Stimulated activated naive CD8-positive, alpha-beta T cell treated with anti-CD3 and anti-CD28 coated beads, Interleukin-15, Interleukin-2, amounts not matched to agents 100 ng/mL and 50 ng/mL, for 24 hours (primary cell): Measurements from ENCODE around the gene FN3KRP.

ENCODE experiments used
- H3K27ac Mint-ChIP-seq: one replicate; pipeline ENCODE4 v1.8.0; 2021; ENCODE audit warnings: mild to moderate bottlenecking, mixed read lengths
- H3K27me3 Mint-ChIP-seq: one replicate; pipeline ENCODE4 v1.8.0; 2021; ENCODE audit warnings: mixed read lengths
- H3K36me3 Mint-ChIP-seq: one replicate; pipeline ENCODE4 v1.8.0; 2021; ENCODE audit warnings: low read depth, mixed read lengths
- H3K4me1 Mint-ChIP-seq: one replicate; pipeline ENCODE4 v1.8.0; 2021; ENCODE audit warnings: low read depth, mixed read lengths
- H3K4me3 Mint-ChIP-seq: one replicate; pipeline ENCODE4 v1.8.0; 2021; ENCODE audit warnings: mild to moderate bottlenecking, mixed read lengths
- H3K9me3 Mint-ChIP-seq: one replicate; pipeline ENCODE4 v1.8.0; 2021; ENCODE audit warnings: mixed read lengths

Gene FN3KRP

DNA sequence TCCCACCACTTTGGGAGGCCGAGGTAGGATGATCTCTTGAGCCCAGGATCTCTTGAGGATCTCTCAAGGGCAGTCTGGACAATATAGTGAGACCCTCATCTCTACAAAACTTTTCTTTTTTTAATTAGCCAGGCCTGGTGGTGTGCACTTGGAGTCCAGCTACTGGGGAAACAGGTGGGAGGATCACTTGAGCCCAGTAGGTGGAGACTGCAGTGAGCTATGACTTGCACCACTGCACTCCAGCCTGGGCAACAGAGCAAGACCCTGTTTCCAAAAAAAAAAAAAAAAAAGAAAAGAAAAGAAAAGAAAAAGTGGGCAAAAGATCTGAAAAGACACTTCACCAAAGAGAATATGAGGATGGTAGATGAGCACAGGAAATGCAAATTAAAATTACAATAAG lies 33.0 kb upstream of the FN3KRP start:
- Mint-ChIP-seq H3K36me3 (peaks cover 4% of the 10 kb centered on the region), H3K9me3 (peaks cover 3% of the 10 kb centered on the region), H3K27me3 (no peaks in the 10 kb centered on the region), H3K27ac (no peak overlapping the region), H3K4me1 (no peaks in the 10 kb centered on the region), H3K4me3 (no peak overlapping the region)

DNA sequence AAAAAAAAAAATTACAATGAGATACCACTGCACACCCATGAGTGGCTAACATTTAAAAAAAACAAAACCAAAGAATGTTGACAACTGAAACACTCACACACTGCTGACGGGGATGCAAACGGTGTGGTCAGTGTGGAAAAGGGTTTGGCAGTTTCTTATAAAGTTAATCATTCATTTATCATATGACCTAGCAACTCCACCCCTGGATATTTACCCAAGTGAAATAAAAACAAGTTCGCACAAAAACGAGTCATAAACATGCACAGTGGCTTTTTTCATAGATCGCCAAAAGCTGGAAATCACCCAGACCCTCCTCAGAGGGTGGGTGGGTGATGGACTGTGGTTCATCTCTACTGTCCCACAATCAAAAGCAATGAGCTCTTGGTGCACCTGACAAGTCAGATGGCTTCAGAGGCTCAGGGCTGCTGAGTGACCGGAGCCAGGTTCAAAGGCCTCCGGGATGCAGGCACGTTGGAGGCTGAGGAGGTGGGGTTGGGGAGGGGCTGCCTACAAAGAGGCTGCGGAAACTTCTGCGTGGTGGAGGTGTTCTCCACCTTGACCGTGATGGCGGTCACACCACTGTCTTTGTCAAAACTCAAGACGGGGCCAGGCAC lies 32.2 kb upstream of the FN3KRP start:
- Mint-ChIP-seq H3K27ac (no peak overlapping the region), H3K27me3 (no peaks in the 10 kb centered on the region), H3K4me3 (no peak overlapping the region), H3K36me3 (peaks cover 4% of the 10 kb centered on the region), H3K9me3 (peaks cover 3% of the 10 kb centered on the region), H3K4me1 (no peaks in the 10 kb centered on the region)

DNA sequence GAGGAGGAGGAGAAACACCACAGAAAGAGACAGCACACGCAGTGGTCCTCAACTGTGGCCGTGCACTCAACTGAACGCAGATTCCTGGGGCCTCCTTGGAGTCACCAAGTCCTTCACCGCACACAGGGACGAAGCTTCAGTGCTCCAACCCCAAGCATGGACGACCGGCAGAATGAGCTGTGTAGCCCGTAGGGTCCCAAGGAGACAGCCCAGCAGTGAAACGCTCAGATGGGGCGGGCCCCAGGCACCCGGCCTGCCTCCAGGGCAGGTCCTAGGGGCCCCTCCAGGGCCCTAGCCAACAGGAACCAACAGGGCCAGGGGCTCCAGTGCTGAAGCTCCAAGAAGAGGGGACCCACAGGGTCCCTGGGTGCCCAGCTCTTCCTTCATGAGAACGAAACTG lies 31.2 kb upstream of the FN3KRP start:
- Mint-ChIP-seq H3K36me3 (peaks cover 4% of the 10 kb centered on the region), H3K27ac (no peak overlapping the region), H3K4me3 (no peak overlapping the region), H3K27me3 (no peaks in the 10 kb centered on the region), H3K9me3 (peaks cover 3% of the 10 kb centered on the region), H3K4me1 (no peaks in the 10 kb centered on the region)

DNA sequence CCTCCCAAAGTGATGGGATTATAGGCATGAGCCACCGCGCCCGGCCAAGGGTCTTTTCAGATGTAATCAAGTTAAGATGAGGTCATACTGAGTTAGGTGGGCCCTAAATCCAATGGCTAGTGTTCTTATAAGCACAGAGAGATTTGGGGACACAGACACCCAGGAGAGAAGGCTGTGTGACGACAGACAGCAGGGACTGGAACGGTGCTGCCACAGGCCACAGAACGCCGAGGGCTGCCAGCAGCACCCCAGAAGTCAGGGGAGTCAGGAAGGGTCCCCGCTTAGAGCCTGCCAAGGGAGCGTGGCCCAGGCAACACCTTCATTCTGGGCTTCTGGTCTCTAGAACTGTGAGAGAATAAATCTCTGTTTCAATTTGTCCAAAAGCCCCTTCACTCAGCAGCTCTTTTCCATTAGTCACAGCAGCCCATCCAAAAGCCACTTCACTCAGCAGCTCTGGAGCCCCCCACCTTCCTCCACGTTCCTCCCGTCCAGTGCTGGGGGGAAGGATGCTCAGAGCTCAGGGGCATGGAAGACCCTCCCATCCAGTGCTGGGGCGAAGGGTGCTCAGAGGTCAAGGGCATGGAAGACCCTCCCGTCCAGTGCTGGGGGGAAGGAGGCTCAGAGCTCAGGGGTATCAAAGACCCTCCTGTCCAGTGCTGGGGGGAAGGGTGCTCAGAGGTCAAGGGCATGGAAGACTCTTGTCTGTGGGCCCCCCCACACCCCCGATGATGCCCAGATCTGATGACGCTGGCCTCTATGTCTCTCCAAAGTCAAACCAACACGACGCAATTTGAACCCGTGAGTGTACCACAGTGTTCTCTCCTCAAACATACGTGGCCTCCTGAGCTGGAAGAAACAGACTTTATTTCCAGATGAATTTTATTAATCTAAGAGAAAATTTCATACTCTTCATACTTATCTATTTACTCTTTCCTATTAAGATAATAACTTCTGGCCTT lies 29.9 kb upstream of the FN3KRP start:
- no peak overlapping the region for H3K4me3 Mint-ChIP-seq
- no peaks in the 10 kb centered on the region for H3K27me3 Mint-ChIP-seq
- peaks cover 2% of the 10 kb centered on the region for H3K4me1 Mint-ChIP-seq
- H3K27ac Mint-ChIP-seq, result no peak overlapping the region
- peaks cover 3% of the 10 kb centered on the region for H3K9me3 Mint-ChIP-seq
- H3K36me3 Mint-ChIP-seq, result peaks cover 4% of the 10 kb centered on the region

DNA sequence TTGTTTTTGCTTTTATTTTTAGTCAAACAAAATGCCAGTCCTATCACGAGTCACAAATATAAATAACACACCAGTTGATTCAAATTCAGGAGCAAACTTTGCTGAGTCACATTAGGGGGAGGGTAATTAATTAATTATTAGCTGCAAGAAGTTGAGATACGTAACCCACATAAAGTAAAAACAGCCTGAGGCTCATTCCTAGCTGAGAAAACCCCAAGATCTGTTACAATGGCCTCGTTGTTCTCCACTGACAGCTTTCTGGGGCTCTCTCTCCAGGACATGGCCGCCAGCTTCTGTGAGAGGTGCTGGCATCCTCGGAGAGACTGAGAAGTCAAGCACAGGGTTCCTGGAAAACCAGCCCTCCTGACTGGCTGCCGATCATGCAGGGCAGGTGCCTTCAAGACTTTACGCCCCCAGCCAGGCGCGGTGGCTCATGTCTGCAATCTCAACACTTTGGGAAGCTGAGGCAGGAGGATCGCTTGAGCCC lies 29.1 kb upstream of the FN3KRP start:
- H3K27me3 Mint-ChIP-seq, result no peaks in the 10 kb centered on the region
- H3K27ac Mint-ChIP-seq, result no peak overlapping the region
- H3K4me3 Mint-ChIP-seq, result no peak overlapping the region
- peaks cover 3% of the 10 kb centered on the region for H3K4me1 Mint-ChIP-seq
- no peaks in the 10 kb centered on the region for H3K36me3 Mint-ChIP-seq
- H3K9me3 Mint-ChIP-seq, result no peaks in the 10 kb centered on the region

DNA sequence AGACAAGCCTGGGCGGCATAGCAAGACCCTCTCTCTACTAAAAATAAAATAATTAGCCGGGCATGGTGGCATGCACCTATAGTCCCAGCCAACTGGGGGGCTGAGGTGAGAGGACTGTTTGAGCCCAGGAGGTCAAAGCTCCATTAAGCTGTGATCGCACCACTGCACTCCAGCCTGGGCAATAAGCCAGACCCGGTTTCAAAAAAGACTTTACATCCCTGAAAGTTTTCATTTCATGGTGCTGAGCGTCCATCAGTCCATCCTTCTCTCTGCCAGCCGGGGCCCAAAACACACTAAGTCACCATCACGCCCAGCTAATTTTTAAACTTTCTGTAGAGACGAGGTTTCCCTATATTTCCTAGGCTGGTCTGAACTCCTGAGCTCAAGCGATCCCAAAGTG lies 28.6 kb upstream of the FN3KRP start:
- Mint-ChIP-seq H3K4me3 (no peak overlapping the region), H3K27ac (no peak overlapping the region), H3K36me3 (no peaks in the 10 kb centered on the region), H3K9me3 (no peaks in the 10 kb centered on the region), H3K27me3 (no peaks in the 10 kb centered on the region), H3K4me1 (peaks cover 3% of the 10 kb centered on the region)

DNA sequence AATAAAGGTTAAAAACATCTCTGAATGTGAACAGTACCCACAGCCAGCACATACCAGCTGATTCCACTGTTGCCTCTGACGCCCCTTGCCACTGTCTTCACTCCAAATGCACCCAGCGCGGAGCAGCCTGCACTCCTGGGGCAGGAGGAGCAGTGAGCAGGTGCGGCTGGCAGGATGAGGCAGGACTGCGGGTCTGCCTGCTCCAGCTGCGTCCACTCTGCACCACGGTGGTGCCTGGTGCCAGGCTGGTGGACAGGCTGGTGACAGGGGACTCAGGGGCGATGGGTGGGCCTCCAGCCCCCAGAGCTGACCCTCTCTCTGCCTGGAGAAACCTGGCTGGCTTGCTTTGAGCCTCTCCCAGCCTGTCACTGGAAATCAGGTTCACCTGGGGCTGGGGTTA lies 27.4 kb upstream of the FN3KRP start:
- H3K27me3 Mint-ChIP-seq, result no peaks in the 10 kb centered on the region
- peaks cover 3% of the 10 kb centered on the region for H3K4me1 Mint-ChIP-seq
- peaks cover 3% of the 10 kb centered on the region for H3K9me3 Mint-ChIP-seq
- no peak overlapping the region for H3K27ac Mint-ChIP-seq
- H3K4me3 Mint-ChIP-seq, result no peak overlapping the region
- H3K36me3 Mint-ChIP-seq, result no peaks in the 10 kb centered on the region

DNA sequence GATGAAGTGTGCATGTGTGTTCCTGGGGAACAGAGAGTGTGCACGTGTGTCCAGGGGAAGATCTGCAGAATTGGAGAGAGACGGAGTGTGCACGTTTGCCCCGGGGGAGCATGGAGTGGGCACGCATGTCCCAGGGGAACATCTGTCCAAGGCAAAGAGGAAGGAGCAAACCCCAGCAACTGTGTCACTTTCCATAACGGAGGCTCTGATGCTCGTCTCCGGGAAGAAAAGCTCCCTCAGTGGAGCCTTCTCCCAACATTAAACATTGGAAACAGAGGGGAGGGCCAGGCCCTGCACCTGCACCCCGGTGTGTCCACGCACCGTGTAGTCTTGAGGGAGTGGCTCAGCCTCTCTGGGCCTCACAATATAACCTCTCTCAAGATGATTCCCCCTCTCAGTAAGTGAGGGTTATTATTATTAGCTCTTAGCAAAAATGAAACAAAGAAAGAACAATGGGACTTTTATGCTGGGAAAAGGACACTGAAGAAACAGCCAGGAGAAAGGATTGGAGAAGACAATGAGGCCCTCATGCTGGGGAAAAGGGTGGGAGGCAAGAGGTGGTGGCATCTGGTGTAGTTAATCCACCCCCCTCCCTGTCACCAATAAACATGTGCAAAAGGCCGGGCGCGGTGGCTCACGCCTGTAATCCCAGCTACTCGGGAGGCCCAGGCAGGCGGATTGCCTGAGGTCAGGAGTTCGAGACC lies 25.6 kb upstream of the FN3KRP start:
- Mint-ChIP-seq H3K27me3 (no peaks in the 10 kb centered on the region), H3K4me3 (no peak overlapping the region), H3K4me1 (peaks cover 3% of the 10 kb centered on the region), H3K9me3 (peaks cover 10% of the 10 kb centered on the region), H3K27ac (no peak overlapping the region), H3K36me3 (peaks cover 5% of the 10 kb centered on the region)

DNA sequence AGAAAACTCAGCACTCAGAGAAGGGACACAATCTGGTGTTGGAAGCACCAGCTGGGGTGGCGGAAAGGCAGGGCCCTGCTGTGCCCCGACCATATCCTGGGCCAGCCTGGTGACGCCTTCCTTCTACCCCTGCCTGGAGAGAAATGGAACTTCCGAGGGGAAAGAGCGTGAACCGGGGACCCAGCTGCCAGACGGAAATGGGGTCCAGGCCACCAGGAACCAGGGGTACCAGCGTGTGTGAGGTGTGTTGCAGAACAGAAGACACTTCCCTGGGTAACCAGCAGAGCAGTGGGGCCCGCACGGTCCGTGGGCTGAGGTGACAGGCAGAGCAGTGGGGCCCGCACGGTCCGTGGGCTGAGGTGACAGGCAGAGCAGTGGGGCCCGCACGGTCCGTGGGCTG lies 24.8 kb upstream of the FN3KRP start:
- no peak overlapping the region for H3K4me3 Mint-ChIP-seq
- no peak overlapping the region for H3K27ac Mint-ChIP-seq

DNA sequence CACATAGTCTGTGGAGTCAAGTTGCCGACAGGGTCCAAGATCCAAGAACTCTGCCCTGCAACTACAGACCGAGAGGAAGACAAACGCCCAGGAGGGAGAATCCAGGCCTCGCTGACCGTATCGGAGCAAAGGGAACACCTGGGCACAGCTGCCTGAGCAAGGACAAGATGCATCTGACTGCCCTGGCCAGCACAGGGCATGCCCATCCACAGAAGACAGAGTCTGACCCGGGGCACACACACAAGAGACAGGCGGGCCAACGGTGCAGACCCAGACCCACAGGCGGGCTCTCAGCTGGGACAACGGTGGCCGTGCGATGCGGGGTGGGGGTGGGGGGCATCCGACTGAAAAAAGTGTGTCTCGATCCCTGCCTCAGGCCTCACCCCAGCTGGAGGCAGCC lies 24.2 kb upstream of the FN3KRP start:
- Mint-ChIP-seq H3K4me1 (peaks cover 3% of the 10 kb centered on the region), H3K27me3 (no peaks in the 10 kb centered on the region), H3K27ac (no peak overlapping the region), H3K4me3 (no peak overlapping the region), H3K36me3 (peaks cover 5% of the 10 kb centered on the region), H3K9me3 (peaks cover 10% of the 10 kb centered on the region)

More for the DNA sequence above, 24.8 kb upstream of the FN3KRP start:
- no peaks in the 10 kb centered on the region for H3K27me3 Mint-ChIP-seq
- H3K4me1 Mint-ChIP-seq, result peaks cover 3% of the 10 kb centered on the region
- peaks cover 5% of the 10 kb centered on the region for H3K36me3 Mint-ChIP-seq
- H3K9me3 Mint-ChIP-seq, result peaks cover 10% of the 10 kb centered on the region

DNA sequence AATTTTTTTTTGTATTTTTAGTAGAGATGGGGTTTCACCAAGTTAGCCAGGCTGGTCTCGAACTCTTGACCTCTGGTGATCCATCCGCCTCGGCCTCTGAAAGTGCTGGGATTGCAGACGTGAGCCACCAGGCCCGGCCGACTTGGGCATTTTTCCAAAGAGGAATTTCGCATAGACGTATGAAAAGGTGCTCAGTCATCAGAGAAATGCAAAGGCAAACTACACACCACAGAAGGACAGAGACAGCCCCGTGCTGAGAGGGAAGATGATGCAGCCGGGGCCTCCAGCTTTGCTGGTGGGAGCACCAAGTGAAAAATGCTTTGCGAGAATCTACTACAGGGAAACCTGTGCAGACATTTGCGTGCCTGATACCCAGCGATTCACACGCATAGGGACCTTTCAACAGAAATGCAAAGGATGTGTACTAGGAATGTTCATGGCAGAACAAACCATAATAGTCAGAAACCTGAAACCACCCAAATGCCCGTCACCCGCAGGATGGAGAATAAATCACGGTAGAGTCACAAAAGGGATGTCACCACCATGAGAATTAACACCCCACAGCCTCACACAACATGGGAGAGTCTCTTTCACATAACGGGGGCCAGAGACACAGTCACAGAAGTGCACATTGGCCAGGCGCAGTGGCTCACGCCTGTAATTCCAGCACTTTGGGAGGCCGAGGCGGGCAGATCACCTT lies 23.2 kb upstream of the FN3KRP start:
- H3K4me1 Mint-ChIP-seq, result peaks cover 3% of the 10 kb centered on the region
- peaks cover 10% of the 10 kb centered on the region for H3K9me3 Mint-ChIP-seq
- no peak overlapping the region for H3K27ac Mint-ChIP-seq
- H3K36me3 Mint-ChIP-seq, result peaks cover 5% of the 10 kb centered on the region
- no peaks in the 10 kb centered on the region for H3K27me3 Mint-ChIP-seq
- H3K4me3 Mint-ChIP-seq, result no peak overlapping the region

DNA sequence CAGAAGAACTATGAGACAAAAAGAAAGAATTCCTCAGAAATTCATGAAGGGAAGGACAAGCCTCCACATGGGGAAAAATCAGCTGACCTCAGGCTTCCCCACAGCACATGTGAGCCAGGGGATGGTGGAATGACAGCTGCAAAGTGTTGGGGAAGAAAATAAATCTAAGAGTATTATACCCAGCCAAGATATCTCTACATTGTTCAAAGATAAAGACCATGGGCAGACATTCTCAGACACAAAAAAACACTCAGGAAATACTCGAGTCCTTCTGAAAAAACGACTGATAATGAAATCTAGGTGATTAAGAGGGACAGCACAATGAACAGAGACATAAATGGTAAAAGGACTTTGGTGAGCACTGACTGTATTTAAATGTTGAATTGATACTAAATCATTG lies 21.9 kb upstream of the FN3KRP start:
- no peak overlapping the region for H3K27ac Mint-ChIP-seq
- H3K4me3 Mint-ChIP-seq, result no peak overlapping the region
- peaks cover 10% of the 10 kb centered on the region for H3K9me3 Mint-ChIP-seq
- H3K4me1 Mint-ChIP-seq, result peaks cover 9% of the 10 kb centered on the region
- no peaks in the 10 kb centered on the region for H3K27me3 Mint-ChIP-seq
- peaks cover 5% of the 10 kb centered on the region for H3K36me3 Mint-ChIP-seq

DNA sequence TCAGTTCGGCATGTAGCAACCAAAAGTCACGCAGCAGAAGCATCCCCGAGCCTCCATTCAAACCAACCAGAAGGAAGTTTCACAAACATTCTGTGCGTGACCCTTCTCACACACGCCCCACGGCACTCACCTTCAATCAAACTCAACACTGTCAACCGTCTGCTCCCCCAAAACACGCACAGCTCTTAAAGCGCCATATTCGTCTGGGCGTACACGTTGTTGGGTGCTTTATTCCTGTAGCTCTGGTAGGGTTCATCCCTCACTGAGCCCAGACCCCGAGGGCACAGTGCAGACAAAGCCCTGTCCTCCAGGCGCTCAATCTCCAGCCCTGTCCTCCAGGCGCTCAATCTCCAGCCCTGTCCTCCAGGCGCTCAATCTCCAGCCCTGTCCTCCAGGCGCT lies 20.2 kb upstream of the FN3KRP start:
- H3K27me3 Mint-ChIP-seq, result no peaks in the 10 kb centered on the region
- H3K9me3 Mint-ChIP-seq, result peaks cover 10% of the 10 kb centered on the region
- peaks cover 9% of the 10 kb centered on the region for H3K4me1 Mint-ChIP-seq
- no peak overlapping the region for H3K4me3 Mint-ChIP-seq
- H3K27ac Mint-ChIP-seq, result no peak overlapping the region
- peaks cover 5% of the 10 kb centered on the region for H3K36me3 Mint-ChIP-seq

DNA sequence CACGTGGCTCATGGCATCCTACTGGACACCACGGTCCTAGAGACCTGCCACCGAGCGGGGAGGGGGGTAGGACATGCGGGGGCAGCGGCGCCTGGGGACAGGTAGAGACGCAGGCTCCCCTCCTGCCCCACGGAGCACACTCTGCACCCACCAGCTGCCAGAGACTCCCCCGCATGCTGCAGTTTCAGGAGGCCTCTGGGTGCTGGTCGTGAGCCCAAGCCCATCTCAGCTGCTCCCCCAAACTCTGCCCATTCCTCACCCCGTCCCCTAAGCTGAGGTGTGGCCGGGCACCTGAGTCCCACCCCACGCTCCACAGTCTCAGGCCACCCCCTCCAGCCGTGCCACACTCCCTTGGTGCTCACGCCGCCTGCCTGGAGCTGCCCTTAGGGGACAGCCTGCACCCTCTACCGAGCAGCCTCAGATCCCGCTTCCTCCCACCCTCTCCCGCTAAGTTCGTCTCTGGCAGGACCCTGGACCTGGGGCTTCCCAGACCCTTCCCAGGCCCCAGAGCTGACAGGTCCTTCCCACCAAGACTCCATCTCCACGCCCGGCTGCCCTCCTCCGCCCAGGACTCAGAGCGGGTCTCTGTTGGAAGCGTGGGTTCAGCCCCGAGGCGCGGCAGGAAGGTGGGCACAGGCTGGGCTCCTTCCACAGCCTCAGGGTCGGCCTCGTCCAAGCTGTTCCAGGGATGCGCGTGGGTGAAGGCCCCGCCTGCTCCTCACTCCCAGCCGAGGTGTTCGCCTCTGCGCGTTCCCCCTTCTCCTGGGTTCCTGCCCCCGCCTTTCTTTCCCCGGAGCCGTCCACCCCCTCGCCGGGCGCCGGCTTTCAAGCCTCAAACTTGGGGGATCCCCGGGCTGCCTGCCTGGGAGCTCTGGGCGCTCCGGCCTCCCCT lies 19.3 kb upstream of the FN3KRP start:
- H3K36me3 Mint-ChIP-seq, result peaks cover 5% of the 10 kb centered on the region
- no peaks in the 10 kb centered on the region for H3K27me3 Mint-ChIP-seq

More for the DNA sequence above, 19.3 kb upstream of the FN3KRP start:
- Mint-ChIP-seq H3K27ac (no peak overlapping the region), H3K4me3 (peak overlapping the region; percentile 17), H3K9me3 (peaks cover 10% of the 10 kb centered on the region), H3K4me1 (peaks cover 6% of the 10 kb centered on the region)
